SK-N-SH treated with all-trans-retinoic acid at 6 μM for 48 hours (cell line): ENCODE results near the gene DNAH9.

Experiments
- ARNTL ChIP-seq: fragments of 450-650 bp; formaldehyde crosslinking; IDR thresholded peaks from 2 replicates; pipeline ENCODE4 v1.5.0; 2020; ENCODE audit warnings: low read depth, mild to moderate bottlenecking, moderate library complexity, borderline replicate concordance
- BACH2 ChIP-seq: fragments of 250-450 bp; sonication (Bioruptor Pico); IDR thresholded peaks from 2 replicates; pipeline ENCODE4 v1.9.0; 2021; ENCODE audit warnings: mild to moderate bottlenecking, borderline replicate concordance
- CREB5 ChIP-seq: fragments of 250-450 bp; sonication (Bioruptor Pico); IDR thresholded peaks from 2 replicates; pipeline ENCODE4 v1.5.1; 2020; ENCODE audit warnings: low read depth, mild to moderate bottlenecking, moderate library complexity
- CSDC2 ChIP-seq: fragments of 250-450 bp; sonication (Bioruptor Pico); IDR thresholded peaks from 2 replicates; pipeline ENCODE4 v1.5.0; 2020; ENCODE audit warnings: mild to moderate bottlenecking, moderate library complexity
- ISL1 ChIP-seq: fragments of 250-450 bp; sonication (Bioruptor Pico); IDR thresholded peaks from 2 replicates; pipeline ENCODE4 v2.1.2; 2022; ENCODE audit warnings: mild to moderate bottlenecking, moderate library complexity
- OSR1 ChIP-seq: fragments of 250-450 bp; sonication (Bioruptor Pico); IDR thresholded peaks from 2 replicates; pipeline ENCODE4 v1.8.0; 2022; ENCODE audit warnings: moderate library complexity, mild to moderate bottlenecking, inconsistent platforms
- PATZ1 ChIP-seq: fragments of 250-450 bp; sonication (Bioruptor Pico); IDR thresholded peaks from 2 replicates; pipeline ENCODE4 v1.8.0; 2020; ENCODE audit warnings: mild to moderate bottlenecking, moderate library complexity, borderline replicate concordance
- PPARA ChIP-seq: fragments of 250-450 bp; sonication (Bioruptor Pico); IDR thresholded peaks from 2 replicates; pipeline ENCODE4 v1.5.0; 2020; ENCODE audit warnings: mild to moderate bottlenecking, borderline replicate concordance
- TSHZ2 ChIP-seq: fragments of 250-450 bp; sonication (Bioruptor Pico); IDR thresholded peaks from 2 replicates; pipeline ENCODE4 v1.5.0; 2020; ENCODE audit warnings: mild to moderate bottlenecking, moderate library complexity
- ZC3H10 ChIP-seq: fragments of 250-450 bp; sonication (Bioruptor Pico); IDR thresholded peaks from 2 replicates; pipeline ENCODE4 v1.5.1; 2021; ENCODE audit warnings: mild to moderate bottlenecking, moderate library complexity
- ZFP3 ChIP-seq: fragments of 250-450 bp; sonication (Bioruptor Pico); IDR thresholded peaks from 2 replicates; pipeline ENCODE4 v1.5.0; 2020; ENCODE audit warnings: mild to moderate bottlenecking, moderate library complexity
- ZNF565 ChIP-seq: fragments of 450-650 bp; formaldehyde crosslinking; conservative IDR thresholded peaks from 2 replicates; pipeline ENCODE4 v1.5.0; 2020; ENCODE audit warnings: low read depth, mild to moderate bottlenecking, moderate library complexity
- ZNF8 ChIP-seq: fragments of 450-650 bp; formaldehyde crosslinking; IDR thresholded peaks from 2 replicates; pipeline ENCODE4 v1.5.0; 2020; ENCODE audit warnings: mild to moderate bottlenecking, moderate library complexity

GRCh38 chr17:11704041-11704440, 105.8 kb downstream of the DNAH9 start:
- TF ChIP-seq BACH2 (CRISPR knock-in tag) (no peak), ZNF565 (no peak), ZFP3 (no peak), TSHZ2 (CRISPR knock-in tag) (no peak), CREB5 (CRISPR knock-in tag) (no peak), ISL1 (CRISPR knock-in tag) (no peak), PPARA (CRISPR knock-in tag) (no peak), ZNF8 (CRISPR knock-in tag) (no peak), OSR1 (CRISPR knock-in tag) (no peak), PATZ1 (CRISPR knock-in tag) (no peak), ZC3H10 (CRISPR knock-in tag) (no peak), ARNTL (CRISPR knock-in tag) (no peak), CSDC2 (no peak)
